GM23338 (cell line): ENCODE results near the gene NPEPL1. TPM values are rescaled to one million over a fixed set of nuclear protein-coding genes. Genes with fewer than 3 reads are reported as not detected.

Experiments
- ATAC-seq: fragments of 200-7000 bp; cut with Tn5 transposase; 3 replicates; pipeline ENCODE4 v1.9.1; 2020
- DNase-seq: peaks from one replicate; pipeline ENCODE4 v3.0.0-alpha.2; 2015; ENCODE audit warnings: low spot score
- H2AFZ ChIP-seq: fragments of 200-600 bp; sonication (generic); 2 replicates; pipeline ENCODE4 v1.8.0; 2016; ENCODE audit warnings: antibody characterized with exemption, mild to moderate bottlenecking, moderate library complexity
- H3F3A ChIP-seq: fragments of 200-600 bp; sonication (generic); replicated peaks from 2 replicates; pipeline ENCODE4 v1.8.0; 2017; ENCODE audit warnings: antibody characterized with exemption, mixed run types, low read depth
- H3K27ac ChIP-seq: fragments of 200-600 bp; sonication (generic); 2 replicates; pipeline ENCODE4 v1.6.1; 2016; ENCODE audit warnings: low read depth
- H3K27me3 ChIP-seq: fragments of 200-600 bp; sonication (generic); 2 replicates; pipeline ENCODE4 v1.8.0; 2016; ENCODE audit warnings: mild to moderate bottlenecking, mixed run types, moderate library complexity; ENCODE audit not compliant: insufficient read depth
- H3K36me3 ChIP-seq: fragments of 200-600 bp; sonication (generic); 2 replicates; pipeline ENCODE4 v1.8.0; 2016; ENCODE audit warnings: mild to moderate bottlenecking; ENCODE audit not compliant: insufficient read depth
- H3K4me1 ChIP-seq: fragments of 200-600 bp; sonication (generic); 2 replicates; pipeline ENCODE4 v1.8.0; 2016; ENCODE audit warnings: mild to moderate bottlenecking, moderate library complexity; ENCODE audit not compliant: insufficient read depth
- H3K4me2 ChIP-seq: fragments of 200-600 bp; sonication (generic); 2 replicates; pipeline ENCODE4 v1.7.1; 2017; ENCODE audit warnings: mixed run types
- H3K4me3 ChIP-seq: fragments of 200-600 bp; sonication (generic); 2 replicates; pipeline ENCODE4 v1.6.1; 2016; ENCODE audit warnings: mixed run types
- H3K79me2 ChIP-seq: fragments of 200-600 bp; sonication (generic); replicated peaks from 2 replicates; pipeline ENCODE4 v1.8.0; 2017; ENCODE audit warnings: mild to moderate bottlenecking; ENCODE audit not compliant: insufficient read depth
- H3K9me2 ChIP-seq: fragments of 200-600 bp; sonication (generic); 2 replicates; pipeline ENCODE4 v1.8.0; 2017; ENCODE audit not compliant: insufficient read depth
- H4K20me1 ChIP-seq: fragments of 200-600 bp; sonication (generic); replicated peaks from 2 replicates; pipeline ENCODE4 v1.8.0; 2017; ENCODE audit warnings: mild to moderate bottlenecking; ENCODE audit not compliant: insufficient read depth
- H3K27ac Mint-ChIP-seq: 2 replicates; pipeline ENCODE4 v1.8.0; 2020; ENCODE audit warnings: inconsistent platforms, mild to moderate bottlenecking, moderate library complexity, mixed read lengths
- H3K27me3 Mint-ChIP-seq: 3 replicates; pipeline ENCODE4 v1.8.0; 2022; ENCODE audit warnings: low read depth, mild to moderate bottlenecking, moderate library complexity, mixed read lengths, inconsistent platforms; ENCODE audit not compliant: insufficient read depth, poor library complexity
- H3K36me3 Mint-ChIP-seq: 3 replicates; pipeline ENCODE4 v1.8.0; 2021; ENCODE audit warnings: low read depth, mild to moderate bottlenecking, inconsistent platforms, moderate library complexity, mixed read lengths
- H3K4me1 Mint-ChIP-seq: 3 replicates; pipeline ENCODE4 v1.8.0; 2020; ENCODE audit warnings: mild to moderate bottlenecking, inconsistent platforms, mixed read lengths
- H3K4me3 Mint-ChIP-seq: 3 replicates; pipeline ENCODE4 v1.8.0; 2021; ENCODE audit warnings: moderate library complexity, mild to moderate bottlenecking, inconsistent platforms, mixed read lengths
- H3K9me3 Mint-ChIP-seq: 3 replicates; pipeline ENCODE4 v1.8.0; 2020; ENCODE audit warnings: moderate library complexity, mild to moderate bottlenecking, inconsistent platforms, mixed read lengths
- CTCF ChIP-seq, 2 experiments: fragments of 200-600 bp in 1 of 2; sonication (generic) in 1 of 2; conservative IDR thresholded peaks; 2 replicates each; pipeline versions ENCODE4 v1.5.1 to v1.6.1; 2016 to 2017; ENCODE audit warnings: antibody characterized with exemption in 2 of 2, low read depth in 2 of 2, mild to moderate bottlenecking in 2 of 2, moderate library complexity in 1 of 2
- ETS1 ChIP-seq: IDR thresholded peaks from 2 replicates; pipeline ENCODE4 v1.6.1; 2016; ENCODE audit warnings: antibody characterized with exemption
- JUNB ChIP-seq: IDR thresholded peaks from one replicate; pipeline ENCODE4 v1.6.1; 2016; ENCODE audit warnings: antibody characterized with exemption; ENCODE audit not compliant: unreplicated experiment
- REST ChIP-seq: IDR thresholded peaks from one replicate; pipeline ENCODE4 v1.6.1; 2018; ENCODE audit warnings: antibody characterized with exemption; ENCODE audit not compliant: unreplicated experiment
- ZNF114 ChIP-seq: fragments of 250-450 bp; sonication (Bioruptor Pico); IDR thresholded peaks from 2 replicates; pipeline ENCODE4 v1.5.0; 2020; ENCODE audit warnings: mild to moderate bottlenecking, moderate library complexity
- polyA plus RNA-seq: library from polyadenylated mRNA; unstranded; fragments of >200 nt; fragmentation: Nextera tagmentation; extraction: Ambion mirVana; gene quantifications from 2 replicates; pipeline ENCODE4 v1.2.1, GENCODE V29; 2016
- total RNA-seq: library from RNA; depleted of rRNA; stranded (reverse); fragments of >200 nt; shearing (Covaris generic); gene quantifications from 2 replicates; pipeline ENCODE4 v1.2.3, GENCODE V29; 2014

The NPEPL1 gene
- total and polyA plus RNA-seq, 2 experiments from 2014 or later: 23.5 to 30.0 TPM

DNA sequence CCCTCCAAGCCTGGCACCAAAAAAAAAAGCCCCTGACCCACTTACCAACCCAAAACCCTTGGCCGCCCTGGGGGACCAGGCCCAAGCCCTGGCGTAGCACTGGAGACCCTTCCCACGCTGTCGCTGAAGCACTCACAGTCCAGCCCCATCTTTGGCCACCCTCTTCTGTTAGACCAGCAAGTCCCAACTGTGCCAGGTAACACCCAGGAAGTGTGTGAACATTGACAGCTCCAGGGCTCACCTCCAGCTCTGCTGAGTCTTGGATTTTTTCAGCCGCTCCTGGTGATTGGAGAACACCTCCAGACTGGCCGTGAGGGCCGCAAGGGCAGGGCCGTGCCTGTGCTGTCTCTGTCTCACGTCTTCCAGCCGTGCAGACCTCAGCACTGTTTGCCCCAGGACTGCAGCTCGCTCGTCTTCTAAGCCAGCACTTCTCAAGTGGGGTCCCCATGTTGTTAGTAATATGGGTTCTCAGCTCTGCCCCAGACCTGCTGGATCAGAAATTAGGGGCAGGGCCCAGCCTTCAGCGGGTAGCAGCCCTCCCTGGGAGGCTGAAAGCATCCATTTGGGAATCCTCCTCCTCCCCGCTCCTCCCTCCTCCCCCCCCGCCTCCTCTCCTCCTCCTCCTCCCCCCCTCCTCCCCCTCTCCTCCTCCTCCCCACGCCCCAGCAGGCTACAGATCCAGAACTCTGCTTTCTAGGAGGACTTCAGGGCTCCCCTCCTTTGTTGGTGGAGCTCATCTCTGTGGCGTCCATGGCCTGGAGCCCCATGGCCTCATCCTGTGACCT lies 18.1 kb downstream of the NPEPL1 start:
- ATAC-seq: no peak
- no peak overlapping the region for H3K27ac Mint-ChIP-seq
- H3K4me2 ChIP-seq: no peak overlapping the region

More for the DNA sequence above, 18.1 kb downstream of the NPEPL1 start:
- no peak for TF ChIP-seq REST
- no peak for TF ChIP-seq ETS1
- TF ChIP-seq JUNB: no peak
- TF ChIP-seq ZNF114 (CRISPR knock-in tag): no peak
- no peak for TF ChIP-seq CTCF (conservative IDR thresholded peaks at IDR 0.05; ENCODE audit: low read depth in 2 of 2)
- peaks cover 5% of the 10 kb centered on the region; the same call in 1 of the 3 replicates for H3K4me1 Mint-ChIP-seq
- Histone ChIP-seq H3F3A (no peaks in the 10 kb centered on the region), H3K4me3 (no peak overlapping the region), H3K9me2 (no peaks in the 10 kb centered on the region), H4K20me1 (no peaks in the 10 kb centered on the region), H3K79me2 (no peaks in the 10 kb centered on the region), H3K27me3 (no peaks in the 10 kb centered on the region), H3K27ac (no peak overlapping the region), H3K36me3 (no peaks in the 10 kb centered on the region), H2AFZ (no peak overlapping the region), H3K4me1 (no peaks in the 10 kb centered on the region)
- H3K9me3 Mint-ChIP-seq: no peaks in the 10 kb centered on the region
- H3K36me3 Mint-ChIP-seq: peaks cover 12% of the 10 kb centered on the region
- H3K4me3 Mint-ChIP-seq: no peak overlapping the region
- no peak for DNase-seq
- peaks cover 9% of the 10 kb centered on the region for H3K27me3 Mint-ChIP-seq
